Neural progenitor cell (in vitro differentiated cells): ENCODE data around the gene AKT1.

ENCODE experiments used
- EZH2 ChIP-seq: fragments of 200-600 bp; sonication (generic); IDR thresholded peaks from 2 replicates; pipeline ENCODE4 v1.6.1; 2017; ENCODE audit warnings: antibody characterized with exemption, mild to moderate bottlenecking, moderate library complexity
- EZH2phosphoT487 ChIP-seq: fragments of 200-600 bp; sonication (generic); IDR thresholded peaks from 2 replicates; pipeline ENCODE4 v1.6.1; 2017; ENCODE audit warnings: antibody characterized with exemption
- TF ChIP-seq, protein P1 (sequence below): fragments of 200-600 bp; sonication (generic); IDR thresholded peaks from 2 replicates; pipeline ENCODE4 v1.5.1; 2017; ENCODE audit warnings: antibody characterized with exemption, mild to moderate bottlenecking

- TF ChIP-seq, protein P1, sequence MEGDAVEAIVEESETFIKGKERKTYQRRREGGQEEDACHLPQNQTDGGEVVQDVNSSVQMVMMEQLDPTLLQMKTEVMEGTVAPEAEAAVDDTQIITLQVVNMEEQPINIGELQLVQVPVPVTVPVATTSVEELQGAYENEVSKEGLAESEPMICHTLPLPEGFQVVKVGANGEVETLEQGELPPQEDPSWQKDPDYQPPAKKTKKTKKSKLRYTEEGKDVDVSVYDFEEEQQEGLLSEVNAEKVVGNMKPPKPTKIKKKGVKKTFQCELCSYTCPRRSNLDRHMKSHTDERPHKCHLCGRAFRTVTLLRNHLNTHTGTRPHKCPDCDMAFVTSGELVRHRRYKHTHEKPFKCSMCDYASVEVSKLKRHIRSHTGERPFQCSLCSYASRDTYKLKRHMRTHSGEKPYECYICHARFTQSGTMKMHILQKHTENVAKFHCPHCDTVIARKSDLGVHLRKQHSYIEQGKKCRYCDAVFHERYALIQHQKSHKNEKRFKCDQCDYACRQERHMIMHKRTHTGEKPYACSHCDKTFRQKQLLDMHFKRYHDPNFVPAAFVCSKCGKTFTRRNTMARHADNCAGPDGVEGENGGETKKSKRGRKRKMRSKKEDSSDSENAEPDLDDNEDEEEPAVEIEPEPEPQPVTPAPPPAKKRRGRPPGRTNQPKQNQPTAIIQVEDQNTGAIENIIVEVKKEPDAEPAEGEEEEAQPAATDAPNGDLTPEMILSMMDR = peak; percentile 23
- TF ChIP-seq EZH2phosphoT487 (no peak), EZH2 (no peak)
Observed at GRCh38 chr14:104726600-104727451, 68.7 kb downstream of the AKT1 start.
